Parathyroid adenoma (tissue), 2 donors: ENCODE results near the gene COPS9.

Experiments used
- H2AFZ ChIP-seq: fragments of 300-600 bp; sonication (generic); one replicate; pipeline ENCODE4 v1.7.0; 2017; ENCODE audit warnings: antibody characterized with exemption, mild to moderate bottlenecking
- H3K27ac ChIP-seq: fragments of 300-600 bp; sonication (generic); one replicate; pipeline ENCODE4 v1.7.0; 2017
- H3K27me3 ChIP-seq: fragments of 300-600 bp; sonication (generic); one replicate; pipeline ENCODE4 v1.7.0; 2017; ENCODE audit warnings: low read length; ENCODE audit not compliant: control insufficient read depth, insufficient read depth
- H3K36me3 ChIP-seq: fragments of 300-600 bp; sonication (generic); one replicate; pipeline ENCODE4 v1.7.0; 2017; ENCODE audit warnings: low read length; ENCODE audit not compliant: control insufficient read depth, insufficient read depth
- H3K4me1 ChIP-seq: fragments of 300-600 bp; sonication (generic); one replicate; pipeline ENCODE4 v1.7.0; 2017; ENCODE audit warnings: control low read depth
- H3K4me2 ChIP-seq: fragments of 300-600 bp; sonication (generic); one replicate; pipeline ENCODE4 v1.7.0; 2017; ENCODE audit warnings: low read length
- H3K4me3 ChIP-seq: fragments of 300-600 bp; sonication (generic); one replicate; pipeline ENCODE4 v1.7.0; 2017; ENCODE audit warnings: low read depth, low read length
- H3K79me2 ChIP-seq: fragments of 300-600 bp; sonication (generic); one replicate; pipeline ENCODE4 v1.7.0; 2017; ENCODE audit warnings: control low read depth
- H3K9ac ChIP-seq: fragments of 300-600 bp; sonication (generic); one replicate; pipeline ENCODE4 v1.7.0; 2017; ENCODE audit warnings: mild to moderate bottlenecking
- H3K9me3 ChIP-seq: fragments of 300-600 bp; sonication (generic); one replicate; pipeline ENCODE4 v1.7.0; 2017; ENCODE audit warnings: low read length; ENCODE audit not compliant: control insufficient read depth
- TF ChIP-seq, protein P1 (sequence below): fragments of 300-600 bp; sonication (generic); IDR thresholded peaks from one replicate; pipeline ENCODE4 v1.7.0; 2017; ENCODE audit warnings: antibody characterized with exemption, mild to moderate bottlenecking
- donor health status: primary hyperparathyroidism.

Gene COPS9

DNA sequence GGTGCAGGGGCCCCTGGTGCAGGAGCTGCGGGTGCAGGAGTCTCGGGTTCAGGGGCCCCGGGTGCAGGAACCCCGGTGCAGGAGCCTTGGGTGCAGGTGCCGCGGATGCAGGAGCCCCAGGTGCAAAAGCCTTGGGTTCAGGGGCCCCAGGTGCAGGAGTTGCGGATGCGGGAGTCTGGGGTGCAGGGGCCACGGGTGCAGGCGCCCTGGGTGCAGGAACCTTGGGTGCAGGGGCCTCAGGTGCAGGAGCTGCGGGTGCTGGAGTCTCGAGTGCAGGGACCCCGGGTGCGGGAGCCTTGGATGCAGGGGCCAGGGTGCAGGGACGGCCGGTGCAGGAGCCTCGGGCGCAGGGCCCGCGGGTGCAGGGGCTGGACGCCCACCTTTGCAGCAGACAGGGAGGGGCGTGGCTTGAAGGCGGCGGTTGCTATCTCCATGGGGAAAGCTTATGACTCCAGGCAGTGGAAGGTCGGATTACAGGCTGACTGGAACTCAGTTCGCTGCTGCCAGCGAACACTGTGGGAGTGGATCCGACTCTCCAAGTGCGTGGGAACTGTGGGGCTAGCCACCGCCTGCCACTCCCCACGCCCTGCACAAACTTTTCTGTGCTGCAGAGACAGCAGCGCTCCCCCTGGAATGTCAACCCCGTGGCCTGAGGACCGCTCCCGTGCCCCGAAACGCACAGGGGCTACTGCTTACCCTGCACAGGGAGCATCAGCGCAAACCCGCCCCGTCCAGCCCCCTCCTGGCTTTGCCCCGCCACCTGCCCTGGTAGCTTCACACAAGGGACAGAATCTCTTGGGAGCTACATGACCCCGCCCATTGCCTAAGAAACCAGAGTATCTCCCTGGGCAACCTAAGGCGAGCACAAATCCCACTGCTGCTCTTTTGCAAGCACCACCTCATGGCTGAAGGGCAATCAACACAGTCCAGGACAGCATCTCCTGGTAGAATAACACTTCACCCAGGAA, 40.3 kb downstream of the COPS9 start:
- no peaks in the 10 kb centered on the region for H3K9me3 ChIP-seq

DNA sequence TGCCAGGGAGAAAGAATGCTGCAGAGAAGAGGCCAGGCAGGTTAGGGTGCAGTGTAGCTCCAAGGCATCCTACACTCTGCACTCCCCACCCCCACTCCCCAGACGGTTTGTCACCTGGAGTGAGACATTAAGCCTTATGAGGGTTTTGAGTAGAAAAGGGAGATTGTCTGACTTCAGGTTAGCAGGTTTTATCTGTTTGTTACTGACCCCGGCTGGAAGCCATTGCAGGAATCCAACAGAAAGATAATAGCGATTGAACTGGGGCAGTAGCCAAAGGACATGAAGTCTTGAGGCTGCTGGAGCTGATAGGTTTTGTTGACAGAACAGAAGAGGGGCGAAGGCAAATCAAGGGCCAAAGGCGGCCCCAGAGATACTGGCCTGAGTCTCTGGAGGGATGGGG, 46.8 kb downstream of the COPS9 start:
- Histone ChIP-seq H3K4me2 (no peak overlapping the region), H3K36me3 (no peaks in the 10 kb centered on the region), H3K9me3 (no peaks in the 10 kb centered on the region), H3K27ac (no peak overlapping the region), H3K4me3 (no peak overlapping the region), H3K4me1 (no peaks in the 10 kb centered on the region), H3K27me3 (no peaks in the 10 kb centered on the region), H3K9ac (no peak overlapping the region), H3K79me2 (no peaks in the 10 kb centered on the region), H2AFZ (no peak overlapping the region)
- TF ChIP-seq, protein P1, sequence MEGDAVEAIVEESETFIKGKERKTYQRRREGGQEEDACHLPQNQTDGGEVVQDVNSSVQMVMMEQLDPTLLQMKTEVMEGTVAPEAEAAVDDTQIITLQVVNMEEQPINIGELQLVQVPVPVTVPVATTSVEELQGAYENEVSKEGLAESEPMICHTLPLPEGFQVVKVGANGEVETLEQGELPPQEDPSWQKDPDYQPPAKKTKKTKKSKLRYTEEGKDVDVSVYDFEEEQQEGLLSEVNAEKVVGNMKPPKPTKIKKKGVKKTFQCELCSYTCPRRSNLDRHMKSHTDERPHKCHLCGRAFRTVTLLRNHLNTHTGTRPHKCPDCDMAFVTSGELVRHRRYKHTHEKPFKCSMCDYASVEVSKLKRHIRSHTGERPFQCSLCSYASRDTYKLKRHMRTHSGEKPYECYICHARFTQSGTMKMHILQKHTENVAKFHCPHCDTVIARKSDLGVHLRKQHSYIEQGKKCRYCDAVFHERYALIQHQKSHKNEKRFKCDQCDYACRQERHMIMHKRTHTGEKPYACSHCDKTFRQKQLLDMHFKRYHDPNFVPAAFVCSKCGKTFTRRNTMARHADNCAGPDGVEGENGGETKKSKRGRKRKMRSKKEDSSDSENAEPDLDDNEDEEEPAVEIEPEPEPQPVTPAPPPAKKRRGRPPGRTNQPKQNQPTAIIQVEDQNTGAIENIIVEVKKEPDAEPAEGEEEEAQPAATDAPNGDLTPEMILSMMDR, result no peak

More for the DNA sequence above, 40.3 kb downstream of the COPS9 start:
- no peaks in the 10 kb centered on the region for H3K79me2 ChIP-seq
- H3K4me1 ChIP-seq, result no peaks in the 10 kb centered on the region
- TF ChIP-seq, protein P1, result no peak
- no peak overlapping the region for H3K4me2 ChIP-seq
- no peaks in the 10 kb centered on the region for H3K36me3 ChIP-seq
- H2AFZ ChIP-seq, result no peak overlapping the region
- peaks cover 3% of the 10 kb centered on the region for H3K27me3 ChIP-seq
- no peak overlapping the region for H3K4me3 ChIP-seq
- no peak overlapping the region for H3K9ac ChIP-seq
- H3K27ac ChIP-seq, result no peak overlapping the region

DNA sequence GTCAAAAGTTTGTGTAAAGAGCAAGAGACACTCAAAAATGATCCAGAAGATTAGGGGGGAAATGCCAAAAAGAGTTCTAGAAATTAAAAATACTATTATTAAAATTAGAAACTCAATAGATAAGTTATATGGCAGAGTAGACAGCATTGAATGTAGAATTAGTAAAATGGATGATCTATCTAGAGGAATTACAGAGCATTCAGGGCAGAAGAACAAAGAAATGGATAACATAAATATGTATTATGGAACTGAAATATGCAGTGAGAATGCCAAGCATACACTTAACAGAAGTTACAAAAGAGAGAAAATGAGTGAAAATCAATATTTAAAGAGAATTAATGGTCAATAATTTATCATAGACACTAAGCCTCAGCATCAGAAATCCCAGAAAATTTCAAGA, 49.5 kb downstream of the COPS9 start:
- H2AFZ ChIP-seq, result no peak overlapping the region
- no peak overlapping the region for H3K4me3 ChIP-seq
- H3K4me2 ChIP-seq, result no peak overlapping the region
- no peaks in the 10 kb centered on the region for H3K79me2 ChIP-seq
- TF ChIP-seq, protein P1, result no peak
- H3K9me3 ChIP-seq, result no peaks in the 10 kb centered on the region
- no peaks in the 10 kb centered on the region for H3K27me3 ChIP-seq
- H3K36me3 ChIP-seq, result no peaks in the 10 kb centered on the region
- H3K27ac ChIP-seq, result no peak overlapping the region
- no peak overlapping the region for H3K9ac ChIP-seq
- no peaks in the 10 kb centered on the region for H3K4me1 ChIP-seq
